ENCODE measurements around the gene PSD4. TPM values are rescaled to one million over a fixed set of nuclear protein-coding genes. Genes with fewer than 3 reads are reported as not detected.

The PSD4 gene
- total and polyA plus RNA-seq, 10 of the 15 experiments (the other 5 are each of a cell fraction or from before 2014, with no cell fraction given), result 0.68 to 114 (median 35.1) TPM

DNA sequence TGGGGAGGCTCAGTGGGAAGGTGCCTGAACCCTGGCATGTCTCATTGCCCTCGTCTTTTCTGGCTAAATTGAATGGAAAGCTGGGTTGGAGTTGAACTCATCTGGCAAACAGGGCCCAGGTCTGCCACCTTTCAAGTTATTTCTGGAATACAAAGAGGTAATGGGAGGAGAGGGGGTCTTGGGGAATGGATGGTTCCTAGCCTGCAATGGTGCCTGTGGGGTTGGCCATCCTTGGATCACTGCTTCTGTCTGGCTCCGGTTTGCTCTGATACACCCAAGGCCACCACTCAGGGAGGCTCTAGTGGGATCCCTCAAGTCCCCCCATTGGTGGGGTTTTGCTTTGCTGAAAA is 45.3 kb downstream of the PSD4 start (continued):
- TF ChIP-seq MTA3 (IDR thresholded peaks at IDR 0.05; ENCODE audit: borderline replicate concordance, low read length), result no peak

DNA sequence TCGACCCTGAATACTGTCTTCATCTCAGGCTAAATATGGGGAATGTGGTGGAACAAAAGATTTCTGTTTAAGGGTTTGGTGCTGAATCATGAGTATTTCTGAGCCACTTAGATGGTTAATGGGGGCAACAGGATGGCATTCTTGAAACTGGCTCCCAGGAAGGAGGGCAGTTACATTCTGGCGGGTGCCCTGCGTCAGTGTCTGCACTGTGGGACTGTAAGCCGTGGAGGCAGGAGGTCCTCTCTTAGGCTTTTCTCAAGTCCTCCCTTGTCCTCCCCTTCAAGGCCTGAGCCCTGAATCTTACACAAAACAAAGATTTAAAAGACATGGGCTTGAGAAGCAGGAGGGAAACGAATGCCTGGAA is 45.7 kb downstream of the PSD4 start:
- no peaks in the 10 kb centered on the region; a peak in 1 of 4 replicates for H3K27me3 ChIP-seq (replicated peaks in 1 of 2; ENCODE audit: control insufficient read depth in 2 of 2, insufficient read depth in 2 of 2, low read length in 1 of 2)
- ATAC-seq (no peak), DNase-seq (ENCODE audit: low read depth, low spot score) (no peak), FAIRE-seq (no peak)
- H3K27ac ChIP-seq (ENCODE audit: control insufficient read depth, insufficient read depth), result no peak overlapping the region
- H3K9me3 ChIP-seq (replicated peaks; ENCODE audit: control insufficient read depth, insufficient read depth, low read length), result no peaks in the 10 kb centered on the region
- no TSS peak for BruUV-seq (replicated peaks)
- H4K20me1 ChIP-seq (ENCODE audit: control insufficient read depth, insufficient read depth), result no peaks in the 10 kb centered on the region
- WGBS (ENCODE audit: insufficient coverage, insufficient replicate concordance, low lambda C conversion rate, missing lambda C conversion rate), result 58% methylated on average over 5 of the region's 5 CpGs
- ChIA-PET RAD21 (ENCODE audit: unreplicated experiment) (no interaction called here), CTCF (interaction anchor here (1.0 to 1.2 kb wide), 3 partner anchors 14 to 140 kb away, joined by 3 read pairs; no protein-coding TSS in a partner anchor), SMC1A (ENCODE audit: uncharacterized antibody, unreplicated experiment) (no interaction called here), POLR2A (no interaction called here)
- H3K4me2 ChIP-seq (ENCODE audit: control insufficient read depth, insufficient read depth), result no peak overlapping the region
- H3K4me3 ChIP-seq, result no peak overlapping the region
- TF ChIP-seq CHD2 (IDR thresholded peaks at IDR 0.05; ENCODE audit: borderline replicate concordance, low read depth, low read length) (no peak), DPF2 (IDR thresholded peaks at IDR 0.05) (no peak), TCF3 (IDR thresholded peaks at IDR 0.05; ENCODE audit: borderline replicate concordance, insufficient read depth, low read depth, low read length) (no peak), ZBED1 (IDR thresholded peaks at IDR 0.05; ENCODE audit: borderline replicate concordance) (no peak)
- TF ChIP-seq, protein P1, sequence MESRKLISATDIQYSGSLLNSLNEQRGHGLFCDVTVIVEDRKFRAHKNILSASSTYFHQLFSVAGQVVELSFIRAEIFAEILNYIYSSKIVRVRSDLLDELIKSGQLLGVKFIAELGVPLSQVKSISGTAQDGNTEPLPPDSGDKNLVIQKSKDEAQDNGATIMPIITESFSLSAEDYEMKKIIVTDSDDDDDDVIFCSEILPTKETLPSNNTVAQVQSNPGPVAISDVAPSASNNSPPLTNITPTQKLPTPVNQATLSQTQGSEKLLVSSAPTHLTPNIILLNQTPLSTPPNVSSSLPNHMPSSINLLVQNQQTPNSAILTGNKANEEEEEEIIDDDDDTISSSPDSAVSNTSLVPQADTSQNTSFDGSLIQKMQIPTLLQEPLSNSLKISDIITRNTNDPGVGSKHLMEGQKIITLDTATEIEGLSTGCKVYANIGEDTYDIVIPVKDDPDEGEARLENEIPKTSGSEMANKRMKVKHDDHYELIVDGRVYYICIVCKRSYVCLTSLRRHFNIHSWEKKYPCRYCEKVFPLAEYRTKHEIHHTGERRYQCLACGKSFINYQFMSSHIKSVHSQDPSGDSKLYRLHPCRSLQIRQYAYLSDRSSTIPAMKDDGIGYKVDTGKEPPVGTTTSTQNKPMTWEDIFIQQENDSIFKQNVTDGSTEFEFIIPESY (IDR thresholded peaks at IDR 0.05), result no peak
- TF ChIP-seq, protein P2, sequence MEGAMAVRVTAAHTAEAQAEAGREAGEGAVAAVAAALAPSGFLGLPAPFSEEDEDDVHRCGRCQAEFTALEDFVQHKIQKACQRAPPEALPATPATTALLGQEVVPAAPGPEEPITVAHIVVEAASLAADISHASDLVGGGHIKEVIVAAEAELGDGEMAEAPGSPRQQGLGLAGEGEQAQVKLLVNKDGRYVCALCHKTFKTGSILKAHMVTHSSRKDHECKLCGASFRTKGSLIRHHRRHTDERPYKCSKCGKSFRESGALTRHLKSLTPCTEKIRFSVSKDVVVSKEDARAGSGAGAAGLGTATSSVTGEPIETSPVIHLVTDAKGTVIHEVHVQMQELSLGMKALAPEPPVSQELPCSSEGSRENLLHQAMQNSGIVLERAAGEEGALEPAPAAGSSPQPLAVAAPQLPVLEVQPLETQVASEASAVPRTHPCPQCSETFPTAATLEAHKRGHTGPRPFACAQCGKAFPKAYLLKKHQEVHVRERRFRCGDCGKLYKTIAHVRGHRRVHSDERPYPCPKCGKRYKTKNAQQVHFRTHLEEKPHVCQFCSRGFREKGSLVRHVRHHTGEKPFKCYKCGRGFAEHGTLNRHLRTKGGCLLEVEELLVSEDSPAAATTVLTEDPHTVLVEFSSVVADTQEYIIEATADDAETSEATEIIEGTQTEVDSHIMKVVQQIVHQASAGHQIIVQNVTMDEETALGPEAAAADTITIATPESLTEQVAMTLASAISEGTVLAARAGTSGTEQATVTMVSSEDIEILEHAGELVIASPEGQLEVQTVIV (IDR thresholded peaks at IDR 0.05; ENCODE audit: borderline replicate concordance, partially characterized antibody), result no peak
- TF ChIP-seq, protein P3, sequence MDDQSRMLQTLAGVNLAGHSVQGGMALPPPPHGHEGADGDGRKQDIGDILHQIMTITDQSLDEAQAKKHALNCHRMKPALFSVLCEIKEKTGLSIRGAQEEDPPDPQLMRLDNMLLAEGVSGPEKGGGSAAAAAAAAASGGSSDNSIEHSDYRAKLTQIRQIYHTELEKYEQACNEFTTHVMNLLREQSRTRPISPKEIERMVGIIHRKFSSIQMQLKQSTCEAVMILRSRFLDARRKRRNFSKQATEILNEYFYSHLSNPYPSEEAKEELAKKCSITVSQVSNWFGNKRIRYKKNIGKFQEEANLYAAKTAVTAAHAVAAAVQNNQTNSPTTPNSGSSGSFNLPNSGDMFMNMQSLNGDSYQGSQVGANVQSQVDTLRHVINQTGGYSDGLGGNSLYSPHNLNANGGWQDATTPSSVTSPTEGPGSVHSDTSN (IDR thresholded peaks at IDR 0.05; ENCODE audit: insufficient replicate concordance, low read depth, low read length), result no peak
- peaks cover 5% of the 10 kb centered on the region; the same call in 1 of the 2 replicates for H3K4me1 ChIP-seq (ENCODE audit: control insufficient read depth, insufficient read depth, low read length)
- no peaks in the 10 kb centered on the region for H3K36me3 ChIP-seq (ENCODE audit: control insufficient read depth in 2 of 2, insufficient read depth in 2 of 2, low read length in 1 of 2)
- no peaks in the 10 kb centered on the region for H3K79me2 ChIP-seq (ENCODE audit: control insufficient read depth, insufficient read depth, low read length)
- intact Hi-C loops (cut with micrococcal nuclease; ENCODE audit: unreplicated experiment), result no loop called here
- H3K9ac ChIP-seq (ENCODE audit: control insufficient read depth, insufficient read depth, low read length), result no peak overlapping the region
- H2AFZ ChIP-seq (ENCODE audit: control insufficient read depth, low read depth, low read length), result no peak overlapping the region
- in situ Hi-C loops (cut with MboI), result no loop called here

All from GM12878 (cell line).